Activated CD8-positive, alpha-beta T cell treated with anti-CD3 and anti-CD28 coated beads for 36 hours (primary cell): ENCODE results near the gene C1QL4. TPM values are rescaled to one million over a fixed set of nuclear protein-coding genes. Genes with fewer than 3 reads are reported as not detected.

ENCODE experiments used
- ATAC-seq: fragments of 200-7000 bp; cut with Tn5 transposase; one replicate; pipeline ENCODE4 v1.10.0; 2021; ENCODE audit warnings: mild to moderate bottlenecking, moderate library complexity
- CTCF ChIA-PET: fragments of 350-600 bp; sonication (Branson Sonifier 250); formaldehyde crosslinking; loops from one replicate; lab custom pipeline; 2021; ENCODE audit warnings: antibody characterized with exemption; lab: Charles Lee
- POLR2A ChIA-PET: fragments of 350-600 bp; sonication (Branson Sonifier 250); formaldehyde crosslinking; loops from one replicate; lab custom pipeline; 2021; ENCODE audit warnings: antibody characterized with exemption; lab: Charles Lee
- DNase-seq: peaks from one replicate; pipeline ENCODE4 v3.0.0-alpha.2; 2020
- H3K27ac Mint-ChIP-seq: one replicate; pipeline ENCODE4 v1.8.0; 2021; ENCODE audit warnings: mild to moderate bottlenecking, mixed read lengths
- H3K27me3 Mint-ChIP-seq: one replicate; pipeline ENCODE4 v1.8.0; 2021; ENCODE audit warnings: mixed read lengths
- H3K36me3 Mint-ChIP-seq: one replicate; pipeline ENCODE4 v1.8.0; 2021; ENCODE audit warnings: low read depth, mixed read lengths
- H3K4me1 Mint-ChIP-seq: one replicate; pipeline ENCODE4 v1.8.0; 2021; ENCODE audit warnings: low read depth, mixed read lengths
- H3K4me3 Mint-ChIP-seq: one replicate; pipeline ENCODE4 v1.8.0; 2021; ENCODE audit warnings: mild to moderate bottlenecking, moderate library complexity, mixed read lengths
- H3K9me3 Mint-ChIP-seq: one replicate; pipeline ENCODE4 v1.8.0; 2021; ENCODE audit warnings: mixed read lengths
- CTCF ChIP-seq: fragments of 200-600 bp; IDR thresholded peaks from one replicate; pipeline ENCODE4 v1.8.0; 2022; ENCODE audit warnings: antibody characterized with exemption, mild to moderate bottlenecking
- intact Hi-C: fragments of 100-400 bp; cut with micrococcal nuclease; formaldehyde crosslinking; loops from one replicate; pipeline ENCODE4 v1.10.0; 2022
- total RNA-seq, 2 experiments: library from RNA; stranded (reverse); gene quantifications; one replicate each; pipeline ENCODE4 v1.2.3, GENCODE V29; 2021

The C1QL4 gene
- total RNA-seq, 2 experiments from 2014 or later, result not detected

DNA sequence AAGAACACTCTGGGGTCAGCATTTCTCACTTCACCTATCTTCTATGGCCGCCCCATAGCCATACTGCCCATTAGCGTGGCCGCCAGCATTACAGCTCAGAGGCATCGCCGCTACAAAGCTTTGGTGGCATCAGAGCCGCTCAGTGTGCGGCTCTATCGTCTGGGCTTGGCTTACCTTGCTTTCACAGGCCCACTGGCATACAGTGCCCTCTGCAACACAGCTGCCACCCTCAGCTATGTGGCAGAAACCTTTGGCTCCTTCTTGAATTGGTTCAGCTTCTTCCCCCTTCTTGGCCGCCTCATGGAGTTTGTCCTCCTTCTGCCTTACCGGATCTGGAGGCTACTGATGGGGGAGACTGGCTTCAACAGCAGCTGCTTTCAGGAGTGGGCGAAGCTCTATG is 12.3 kb upstream of the C1QL4 start:
- Mint-ChIP-seq H3K27ac (no peak overlapping the region), H3K4me3 (no peak overlapping the region), H3K4me1 (peaks cover 25% of the 10 kb centered on the region), H3K27me3 (peaks cover 53% of the 10 kb centered on the region), H3K36me3 (no peaks in the 10 kb centered on the region), H3K9me3 (no peaks in the 10 kb centered on the region)
- ATAC-seq, result no peak
- no peak for TF ChIP-seq CTCF
- ChIA-PET CTCF (interaction anchor here (0.8 to 6.9 kb wide), 12 partner anchors 8 to 231 kb away, joined by 3 to 145 read pairs (median 12); partner anchors contain the start of genes C1QL4 and PRPH), POLR2A (interaction anchor here (1.0 to 2.9 kb wide), 3 partner anchors 18 to 54 kb away, joined by 3 to 13 read pairs (median 5); partner anchors contain the start of genes PRPH, SPATS2 and TROAP)
- intact Hi-C loops, result no loop called here
- no peak for DNase-seq

DNA sequence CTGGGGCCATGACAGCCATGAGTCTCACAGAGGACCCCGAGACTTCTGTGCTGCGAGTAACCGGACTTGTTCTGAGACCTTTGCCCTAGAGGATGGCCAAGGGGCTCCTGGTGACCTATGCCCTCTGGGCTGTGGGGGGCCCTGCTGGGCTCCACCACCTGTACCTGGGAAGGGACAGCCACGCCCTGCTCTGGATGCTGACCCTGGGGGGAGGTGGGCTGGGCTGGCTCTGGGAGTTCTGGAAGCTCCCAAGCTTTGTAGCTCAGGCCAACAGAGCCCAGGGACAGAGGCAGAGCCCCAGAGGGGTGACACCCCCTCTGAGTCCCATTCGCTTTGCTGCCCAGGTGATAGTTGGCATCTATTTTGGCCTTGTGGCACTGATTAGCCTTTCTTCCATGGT is 11.8 kb upstream of the C1QL4 start:
- intact Hi-C loops, result no loop called here
- CTCF ChIA-PET, result interaction anchor here (0.8 to 6.9 kb wide), 13 partner anchors 9 to 177 kb away, joined by 3 to 145 read pairs (median 8); partner anchors contain the start of genes C1QL4 and PRPH

GRCh38 chr12:49347311-49348193 is 10.6 kb upstream of the C1QL4 start:
- Mint-ChIP-seq H3K4me1 (peaks cover 39% of the 10 kb centered on the region), H3K36me3 (no peaks in the 10 kb centered on the region), H3K9me3 (no peaks in the 10 kb centered on the region), H3K27ac (no peak overlapping the region), H3K4me3 (peak overlapping the region; percentile 65), H3K27me3 (peaks cover 62% of the 10 kb centered on the region)
- peak; percentile 59 for ATAC-seq
- intact Hi-C loops, result no loop called here
- TF ChIP-seq CTCF, result peak; percentile 100
- peak; percentile 75 for DNase-seq
- POLR2A ChIA-PET, result interaction anchor here (0.6 to 2.9 kb wide), 5 partner anchors 18 to 84 kb away, joined by 3 to 13 read pairs (median 4); partner anchors contain the start of gene SPATS2
- CTCF ChIA-PET, result interaction anchor here (0.6 to 6.9 kb wide), 65 partner anchors 9 to 365 kb away, joined by 3 to 145 read pairs (median 4); partner anchors contain the start of genes C1QL4, PRPH, SPATS2 and TROAP

More for the DNA sequence above, 11.8 kb upstream of the C1QL4 start:
- Mint-ChIP-seq H3K27me3 (peaks cover 58% of the 10 kb centered on the region), H3K27ac (no peak overlapping the region), H3K36me3 (no peaks in the 10 kb centered on the region), H3K4me1 (peaks cover 29% of the 10 kb centered on the region), H3K4me3 (no peak overlapping the region), H3K9me3 (no peaks in the 10 kb centered on the region)
- TF ChIP-seq CTCF, result no peak
- ATAC-seq (no peak), DNase-seq (no peak)
- POLR2A ChIA-PET, result interaction anchor here (1.0 to 2.9 kb wide), 3 partner anchors 18 to 53 kb away, joined by 3 to 13 read pairs (median 5); partner anchors contain the start of genes PRPH, SPATS2 and TROAP

GRCh38 chr12:49346659-49347310 is 9.8 kb upstream of the C1QL4 start, which contains the start of gene DNAJC22:
Gene DNAJC22 (plus strand): TSS chr12:49346888. CDS start chr12:49348873, 1,985 bp downstream.
- ChIA-PET POLR2A (interaction anchor here (1.1 to 2.9 kb wide), 5 partner anchors 19 to 83 kb away, joined by 3 to 13 read pairs (median 4); partner anchors contain the start of gene SPATS2), CTCF (interaction anchor here (0.6 to 6.9 kb wide), 42 partner anchors 8 to 366 kb away, joined by 3 to 145 read pairs (median 5); partner anchors contain the start of genes PRPH, SPATS2 and TROAP)
- no peaks in the 10 kb centered on the region for H3K36me3 Mint-ChIP-seq
- H3K9me3 Mint-ChIP-seq, result no peaks in the 10 kb centered on the region
- no peak for TF ChIP-seq CTCF
- peaks cover 39% of the 10 kb centered on the region for H3K4me1 Mint-ChIP-seq
- intact Hi-C loops, result no loop called here
- ATAC-seq (peak; percentile 56), DNase-seq (peak; percentile 79)
- peaks cover 64% of the 10 kb centered on the region for H3K27me3 Mint-ChIP-seq
- no peak within 1 kb of the TSS for H3K27ac Mint-ChIP-seq
- peak within 1 kb of the TSS; percentile 65 for H3K4me3 Mint-ChIP-seq
